ENCODE measurements around the gene MINK1.
"Not testable (repeated sequence)": the region's sequence is repeated elsewhere in the genome, so short reads cannot be mapped to it uniquely, and the experiment has no call there.

MINK1 gene

DNA sequence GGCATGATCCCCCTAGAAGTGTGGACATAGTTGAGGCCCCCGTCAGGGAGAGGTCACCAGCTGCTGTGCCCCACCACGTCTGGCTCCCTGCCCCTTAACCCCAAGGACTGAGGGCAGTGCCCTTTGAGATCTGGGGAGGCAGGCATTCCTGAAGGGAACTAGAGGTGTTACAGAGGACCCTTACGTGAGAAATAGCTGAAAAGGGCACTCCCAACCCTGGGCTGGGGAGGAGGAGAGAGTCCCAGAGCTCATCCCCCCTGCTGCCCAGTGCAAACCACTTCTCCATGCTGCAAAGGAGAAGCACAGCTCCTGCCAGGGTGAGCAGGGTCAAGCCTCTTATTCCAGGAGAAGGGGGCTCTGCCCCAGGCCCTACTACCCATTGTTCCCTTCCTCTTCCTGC lies 10.3 kb upstream of the MINK1 start:
- TF ChIP-seq, protein P1, sequence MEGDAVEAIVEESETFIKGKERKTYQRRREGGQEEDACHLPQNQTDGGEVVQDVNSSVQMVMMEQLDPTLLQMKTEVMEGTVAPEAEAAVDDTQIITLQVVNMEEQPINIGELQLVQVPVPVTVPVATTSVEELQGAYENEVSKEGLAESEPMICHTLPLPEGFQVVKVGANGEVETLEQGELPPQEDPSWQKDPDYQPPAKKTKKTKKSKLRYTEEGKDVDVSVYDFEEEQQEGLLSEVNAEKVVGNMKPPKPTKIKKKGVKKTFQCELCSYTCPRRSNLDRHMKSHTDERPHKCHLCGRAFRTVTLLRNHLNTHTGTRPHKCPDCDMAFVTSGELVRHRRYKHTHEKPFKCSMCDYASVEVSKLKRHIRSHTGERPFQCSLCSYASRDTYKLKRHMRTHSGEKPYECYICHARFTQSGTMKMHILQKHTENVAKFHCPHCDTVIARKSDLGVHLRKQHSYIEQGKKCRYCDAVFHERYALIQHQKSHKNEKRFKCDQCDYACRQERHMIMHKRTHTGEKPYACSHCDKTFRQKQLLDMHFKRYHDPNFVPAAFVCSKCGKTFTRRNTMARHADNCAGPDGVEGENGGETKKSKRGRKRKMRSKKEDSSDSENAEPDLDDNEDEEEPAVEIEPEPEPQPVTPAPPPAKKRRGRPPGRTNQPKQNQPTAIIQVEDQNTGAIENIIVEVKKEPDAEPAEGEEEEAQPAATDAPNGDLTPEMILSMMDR (IDR thresholded peaks at IDR 0.05; ENCODE audit: extremely low read depth, insufficient read depth, missing control alignments) = no peak
- DNase-seq (ENCODE audit: low spot score) = no peak
- in situ Hi-C loops (cut with MboI; ENCODE audit: low pct_unique_long_range_greater_than_20kb, low sequenced_read_pairs, unreplicated experiment) = no loop called here

DNA sequence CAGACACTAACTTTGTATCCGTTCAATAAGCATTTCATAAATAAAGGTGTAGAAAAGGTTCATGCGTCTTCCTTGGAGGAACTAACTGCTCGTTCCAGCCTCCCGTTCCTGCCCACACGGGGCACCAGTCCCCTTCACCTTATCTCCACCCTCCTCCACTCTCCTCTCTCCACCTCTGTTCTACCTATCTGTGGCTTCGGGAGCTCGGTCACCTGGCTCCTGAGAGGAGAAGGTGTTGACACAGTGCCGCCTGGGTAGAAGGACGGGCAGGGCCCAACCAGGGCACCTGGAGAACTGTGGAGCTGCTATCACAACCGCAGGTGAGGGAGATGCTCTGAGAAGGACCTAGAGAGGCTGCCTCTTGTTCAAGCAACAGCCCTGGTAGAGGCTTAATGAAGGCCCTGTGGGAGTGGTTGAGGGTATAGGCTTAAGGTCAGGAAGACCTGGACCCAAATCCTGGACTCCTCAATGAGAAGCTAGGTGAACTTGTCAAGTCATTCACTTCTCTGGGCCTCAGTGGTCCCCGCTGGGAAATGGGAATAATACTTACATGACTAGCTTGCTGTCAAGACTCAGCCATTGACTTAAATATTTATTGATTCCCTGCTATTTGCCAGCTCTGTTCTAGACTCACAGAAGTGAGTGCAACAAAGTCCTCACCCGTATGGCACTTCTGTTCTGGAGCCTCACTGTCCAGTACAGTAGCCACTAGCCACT lies 9.6 kb upstream of the MINK1 start:
- DNase-seq (ENCODE audit: low spot score) = no peak
- in situ Hi-C loops (cut with MboI; ENCODE audit: low pct_unique_long_range_greater_than_20kb, low sequenced_read_pairs, unreplicated experiment) = no loop called here
- TF ChIP-seq, protein P1 (IDR thresholded peaks at IDR 0.05; ENCODE audit: extremely low read depth, insufficient read depth, missing control alignments) = no peak

DNA sequence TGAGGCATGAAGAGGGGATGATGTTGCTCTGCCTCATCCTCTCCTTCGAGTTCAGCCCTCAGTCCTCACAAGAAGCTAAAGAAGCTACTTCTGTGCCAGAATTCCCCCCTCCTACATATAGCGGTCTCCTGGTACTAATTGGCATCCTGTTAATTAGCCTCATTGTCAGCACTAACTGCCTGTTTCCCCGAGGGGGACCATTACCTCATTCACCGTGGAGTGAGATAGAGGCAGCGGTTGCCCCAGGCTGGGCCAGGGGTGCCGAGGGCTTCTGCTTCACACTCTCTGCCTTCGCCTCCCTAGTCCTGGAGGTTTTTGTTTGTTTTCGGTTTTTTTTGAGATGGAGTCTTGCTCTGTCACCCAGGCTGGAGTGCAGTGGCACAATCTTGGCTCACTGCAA lies 5.7 kb upstream of the MINK1 start:
- no peak for DNase-seq (ENCODE audit: low spot score)
- in situ Hi-C loops (cut with MboI; ENCODE audit: low pct_unique_long_range_greater_than_20kb, low sequenced_read_pairs, unreplicated experiment) = no loop called here

GRCh38 chr17:4832829-4833177 lies 337 bp upstream of the MINK1 start:
- in situ Hi-C loops (cut with MboI; ENCODE audit: low pct_unique_long_range_greater_than_20kb, low sequenced_read_pairs, unreplicated experiment); DNase-seq (ENCODE audit: low spot score): not testable (repeated sequence)

More for the DNA sequence above, 5.7 kb upstream of the MINK1 start:
- TF ChIP-seq, protein P1 (IDR thresholded peaks at IDR 0.05; ENCODE audit: extremely low read depth, insufficient read depth, missing control alignments) = no peak

GRCh38 chr17:4833941-4834680 lies 971 bp downstream of the MINK1 start:
- DNase-seq (ENCODE audit: low spot score) = no peak
- in situ Hi-C loops (cut with MboI; ENCODE audit: low pct_unique_long_range_greater_than_20kb, low sequenced_read_pairs, unreplicated experiment) = no loop called here

GRCh38 chr17:4834681-4835020 lies 1.5 kb downstream of the MINK1 start:
- TF ChIP-seq, protein P1 (IDR thresholded peaks at IDR 0.05; ENCODE audit: extremely low read depth, insufficient read depth, missing control alignments) = no peak
- no peak for DNase-seq (ENCODE audit: low spot score)
- in situ Hi-C loops (cut with MboI; ENCODE audit: low pct_unique_long_range_greater_than_20kb, low sequenced_read_pairs, unreplicated experiment) = no loop called here

More at GRCh38 chr17:4833941-4834680, 971 bp downstream of the MINK1 start:
- TF ChIP-seq, protein P1 (IDR thresholded peaks at IDR 0.05; ENCODE audit: extremely low read depth, insufficient read depth, missing control alignments) = no peak

GRCh38 chr17:4836221-4836620 lies 3.1 kb downstream of the MINK1 start:
- TF ChIP-seq, protein P1 (IDR thresholded peaks at IDR 0.05; ENCODE audit: extremely low read depth, insufficient read depth, missing control alignments) = no peak
- in situ Hi-C loops (cut with MboI; ENCODE audit: low pct_unique_long_range_greater_than_20kb, low sequenced_read_pairs, unreplicated experiment) = no loop called here

More at GRCh38 chr17:4836221-4836620, 3.1 kb downstream of the MINK1 start:
- DNase-seq (ENCODE audit: low spot score) = no peak

Measured in GM13977 (cell line).